ENCODE measurements around the gene KCNA10.

DNA sequence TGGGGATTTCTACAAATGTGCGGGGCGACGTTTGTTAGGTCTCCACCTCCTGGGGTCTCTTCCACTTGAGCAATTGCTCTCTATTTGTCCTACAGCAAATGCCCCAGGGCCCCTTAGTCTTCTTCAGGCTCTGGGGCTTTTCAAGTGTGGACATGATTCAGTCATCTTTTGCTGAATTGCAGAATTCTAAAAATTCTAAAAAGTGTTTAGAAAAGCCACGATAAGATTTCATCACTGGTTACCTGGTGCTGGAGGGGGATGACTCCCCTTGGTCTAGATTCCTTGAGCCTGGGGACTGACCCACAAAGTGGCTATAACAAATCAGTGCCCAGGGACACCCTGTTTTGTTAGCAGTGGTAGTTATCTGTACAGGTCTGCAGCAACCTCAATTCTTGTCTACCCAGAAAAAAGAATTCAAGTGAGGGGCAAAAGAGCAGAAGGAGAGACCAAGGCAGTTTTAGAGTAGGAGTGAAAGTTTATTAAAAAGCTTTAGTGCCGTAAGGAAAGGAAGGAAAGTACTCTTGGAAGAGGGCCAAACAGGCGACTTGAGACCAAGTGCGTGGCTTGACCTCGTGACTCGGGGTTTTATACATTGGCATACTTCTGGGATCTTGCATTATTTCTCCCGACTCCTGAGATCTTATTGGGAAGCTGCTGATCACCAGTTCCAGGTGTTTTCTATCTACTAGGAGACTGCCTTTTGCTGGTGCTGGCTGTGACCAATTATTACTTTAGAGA is 42.8 kb downstream of the KCNA10 start:
- TF ChIP-seq YY1 (IDR thresholded peaks at IDR 0.05; ENCODE audit: insufficient read depth, insufficient read length) (no peak), ZNF274 (IDR thresholded peaks at IDR 0.05; ENCODE audit: low read depth, low read length) (no peak), SUZ12 (IDR thresholded peaks at IDR 0.05; ENCODE audit: extremely low read depth, insufficient read depth, insufficient read length) (no peak)
